HG02763 (cell line): Measurements from ENCODE around the gene SLC4A9.
"Not testable (repeated sequence)": the region's sequence is repeated elsewhere in the genome, so short reads cannot be mapped to it uniquely, and the experiment has no call there.

Source experiments
- ATAC-seq: cut with Tn5 transposase; IDR thresholded peaks from one replicate; pipeline ENCODE4 v1.9.1; 2021; ENCODE audit warnings: mild to moderate bottlenecking, moderate library complexity; ENCODE audit not compliant: unreplicated experiment

The SLC4A9 gene

GRCh38 chr5:140338908-140339307 lies 21.1 kb upstream of the SLC4A9 start:
- ATAC-seq: no peak

- no peak for ATAC-seq
Measured at GRCh38 chr5:140339636-140340035, 20.4 kb upstream of the SLC4A9 start.

- no peak for ATAC-seq
Measured at GRCh38 chr5:140340605-140341121, 19.3 kb upstream of the SLC4A9 start.

- no peak for ATAC-seq
Measured at GRCh38 chr5:140341591-140341990, 18.4 kb upstream of the SLC4A9 start.

GRCh38 chr5:140342287-140342686 lies 17.7 kb upstream of the SLC4A9 start:
- no peak for ATAC-seq

- ATAC-seq: no peak
Measured at GRCh38 chr5:140342896-140343295, 17.1 kb upstream of the SLC4A9 start.

GRCh38 chr5:140343849-140344248 lies 16.1 kb upstream of the SLC4A9 start:
- ATAC-seq: not testable (repeated sequence)

- no peak for ATAC-seq
Measured at GRCh38 chr5:140344683-140345423, 15.1 kb upstream of the SLC4A9 start.

GRCh38 chr5:140345919-140346347 lies 14.1 kb upstream of the SLC4A9 start:
- ATAC-seq: no peak

- ATAC-seq: peak; percentile 58
Measured at GRCh38 chr5:140346348-140347221, 13.4 kb upstream of the SLC4A9 start, which contains the start of gene HBEGF. TSS of gene HBEGF (minus strand) at chr5:140346603. CDS start at chr5:140346328, 275 bp downstream.

- ATAC-seq: no peak
Measured at GRCh38 chr5:140347360-140347759, 12.6 kb upstream of the SLC4A9 start.

GRCh38 chr5:140348104-140348503 lies 11.9 kb upstream of the SLC4A9 start:
- no peak for ATAC-seq

- ATAC-seq: no peak
Measured at GRCh38 chr5:140349244-140349643, 10.8 kb upstream of the SLC4A9 start.

- peak; percentile 51 for ATAC-seq
Measured at GRCh38 chr5:140351609-140352334, 8.2 kb upstream of the SLC4A9 start.

- ATAC-seq: no peak
Measured at GRCh38 chr5:140355546-140355945, 4.4 kb upstream of the SLC4A9 start.

- ATAC-seq: no peak
Measured at GRCh38 chr5:140356853-140357725, 2.9 kb upstream of the SLC4A9 start.

GRCh38 chr5:140357726-140358093 lies 2.3 kb upstream of the SLC4A9 start:
- ATAC-seq: peak; percentile 91

GRCh38 chr5:140358738-140359310 lies 1.2 kb upstream of the SLC4A9 start:
- ATAC-seq: no peak

- no peak for ATAC-seq
Measured at GRCh38 chr5:140360681-140361479, 886 bp downstream of the SLC4A9 start.
